HEK293 (cell line): Measurements from ENCODE around the gene ITGA7.
A peak's percentile ranks its signal among the peaks of the same experiment; 100 is the strongest.

Experiments used
- CTCF ChIA-PET: fragments of 350-600 bp; formaldehyde crosslinking; extraction: SDS; loops from one replicate; lab custom pipeline; 2021; ENCODE audit warnings: antibody characterized with exemption; lab: Yijun Ruan, JAX
- POLR2A ChIA-PET: fragments of 300-600 bp; formaldehyde crosslinking; extraction: SDS; loops from one replicate; lab custom pipeline; 2020; ENCODE audit warnings: antibody characterized with exemption, inconsistent platforms; lab: Yijun Ruan, JAX
- H3K27ac ChIP-seq: fragments of 200-500 bp; sonication (Bioruptor generic); 2 replicates; pipeline ENCODE4 v1.5.1; 2014; ENCODE audit warnings: low read depth, low read length, control low read depth, inconsistent platforms; ENCODE audit errors: extremely low read depth
- H3K36me3 ChIP-seq, 2 experiments: fragments of 200-500 bp in 1 of 2; sonication (Bioruptor generic) in 1 of 2; 1 replicate in 1 of 2; 2 replicates in 1 of 2; pipeline ENCODE4 v1.5.1; 2014 to 2017; ENCODE audit warnings: inconsistent platforms in 2 of 2, low read length in 2 of 2; ENCODE audit not compliant: control insufficient read depth in 2 of 2, insufficient read depth in 1 of 2
- H3K4me1 ChIP-seq: fragments of 200-500 bp; sonication (Bioruptor generic); 2 replicates; pipeline ENCODE4 v1.5.1; 2014; ENCODE audit warnings: mild to moderate bottlenecking, low read length, inconsistent platforms; ENCODE audit not compliant: control insufficient read depth, insufficient read depth
- H3K4me3 ChIP-seq: 2 replicates; pipeline ENCODE4 v1.5.1; 2011; ENCODE audit warnings: low read depth, mild to moderate bottlenecking, control low read depth, low read length, moderate library complexity
- H3K9me3 ChIP-seq: fragments of 200-500 bp; sonication (Bioruptor generic); 2 replicates; pipeline ENCODE4 v1.5.1; 2014; ENCODE audit warnings: low read depth, low read length, inconsistent platforms; ENCODE audit not compliant: control insufficient read depth, insufficient read depth
- GLIS1 ChIP-seq: fragments of 450-650 bp; formaldehyde crosslinking; IDR thresholded peaks from 2 replicates; pipeline ENCODE4 v1.5.1; 2016; ENCODE audit warnings: missing biosample characterization, missing genetic modification characterization
- GLIS2 ChIP-seq: fragments of 450-650 bp; formaldehyde crosslinking; IDR thresholded peaks from 2 replicates; pipeline ENCODE4 v1.5.1; 2016; ENCODE audit warnings: missing biosample characterization, missing genetic modification characterization
- PATZ1 ChIP-seq: fragments of 450-650 bp; formaldehyde crosslinking; IDR thresholded peaks from 2 replicates; pipeline ENCODE4 v1.5.1; 2016; ENCODE audit warnings: missing biosample characterization, missing genetic modification characterization
- PRDM10 ChIP-seq: fragments of 450-650 bp; formaldehyde crosslinking; IDR thresholded peaks from 2 replicates; pipeline ENCODE4 v1.5.1; 2016; ENCODE audit warnings: missing biosample characterization, missing genetic modification characterization
- REST ChIP-seq: fragments of 450-650 bp; formaldehyde crosslinking; IDR thresholded peaks from 2 replicates; pipeline ENCODE4 v1.5.1; 2016; ENCODE audit warnings: missing biosample characterization, missing genetic modification characterization
- ZBTB17 ChIP-seq: fragments of 450-650 bp; formaldehyde crosslinking; IDR thresholded peaks from 2 replicates; pipeline ENCODE4 v1.5.1; 2016; ENCODE audit warnings: missing biosample characterization, missing genetic modification characterization
- ZFP37 ChIP-seq: fragments of 450-650 bp; formaldehyde crosslinking; IDR thresholded peaks from 2 replicates; pipeline ENCODE4 v1.5.1; 2016; ENCODE audit warnings: missing biosample characterization, missing genetic modification characterization
- ZNF19 ChIP-seq: fragments of 450-650 bp; formaldehyde crosslinking; IDR thresholded peaks from 2 replicates; pipeline ENCODE4; 2016; ENCODE audit warnings: missing biosample characterization, missing genetic modification characterization, low read depth
- ZNF274 ChIP-seq, 2 experiments: fragments of 200-500 bp in 1 of 2; fragments of 450-650 bp in 1 of 2; sonication (Bioruptor generic) in 1 of 2; formaldehyde crosslinking in 1 of 2; IDR thresholded peaks; 2 replicates each; pipeline versions ENCODE4 v1.5.1 to v1.6.1; 2014 to 2016; ENCODE audit warnings: borderline replicate concordance in 1 of 2, inconsistent platforms in 1 of 2, low read length in 1 of 2, missing biosample characterization in 1 of 2, missing genetic modification characterization in 1 of 2
- ZNF394 ChIP-seq: fragments of 450-650 bp; formaldehyde crosslinking; IDR thresholded peaks from 2 replicates; pipeline ENCODE4 v1.5.1; 2016; ENCODE audit warnings: missing biosample characterization, missing genetic modification characterization, mild to moderate bottlenecking, moderate library complexity, borderline replicate concordance
- ZNF426 ChIP-seq: fragments of 450-650 bp; formaldehyde crosslinking; IDR thresholded peaks from 2 replicates; pipeline ENCODE4 v1.5.1; 2017; ENCODE audit warnings: missing biosample characterization, missing genetic modification characterization, mild to moderate bottlenecking, inconsistent platforms, moderate library complexity
- ZNF521 ChIP-seq: fragments of 450-650 bp; formaldehyde crosslinking; IDR thresholded peaks from 2 replicates; pipeline ENCODE4 v1.5.1; 2017; ENCODE audit warnings: missing biosample characterization, mild to moderate bottlenecking, missing genetic modification characterization
- ZNF626 ChIP-seq: fragments of 450-650 bp; sonication (Bioruptor Pico); formaldehyde crosslinking; IDR thresholded peaks from 2 replicates; pipeline ENCODE4 v1.5.1; 2018; ENCODE audit warnings: missing biosample characterization, missing genetic modification characterization, inconsistent platforms
- ZNF768 ChIP-seq: fragments of 450-650 bp; formaldehyde crosslinking; IDR thresholded peaks from 2 replicates; pipeline ENCODE4 v1.5.1; 2018; ENCODE audit warnings: missing biosample characterization, mild to moderate bottlenecking, missing genetic modification characterization
- ZNF830 ChIP-seq: fragments of 450-650 bp; IDR thresholded peaks from 2 replicates; pipeline ENCODE4 v1.5.0; 2018; ENCODE audit warnings: missing biosample characterization, missing genetic modification characterization, low read depth, mild to moderate bottlenecking, moderate library complexity
- ZSCAN16 ChIP-seq: fragments of 450-650 bp; formaldehyde crosslinking; IDR thresholded peaks from 2 replicates; pipeline ENCODE4 v1.5.1; 2016; ENCODE audit warnings: missing biosample characterization, missing genetic modification characterization
- TF ChIP-seq, protein P1 (sequence below): fragments of 450-650 bp; formaldehyde crosslinking; IDR thresholded peaks from 2 replicates; pipeline ENCODE4 v1.5.1; 2016; ENCODE audit warnings: missing biosample characterization, missing genetic modification characterization
- TF ChIP-seq, protein P2 (sequence below): IDR thresholded peaks from 2 replicates; pipeline ENCODE4 v1.6.1; 2011; ENCODE audit warnings: mild to moderate bottlenecking, low read depth, low read length, borderline replicate concordance

Gene ITGA7

DNA sequence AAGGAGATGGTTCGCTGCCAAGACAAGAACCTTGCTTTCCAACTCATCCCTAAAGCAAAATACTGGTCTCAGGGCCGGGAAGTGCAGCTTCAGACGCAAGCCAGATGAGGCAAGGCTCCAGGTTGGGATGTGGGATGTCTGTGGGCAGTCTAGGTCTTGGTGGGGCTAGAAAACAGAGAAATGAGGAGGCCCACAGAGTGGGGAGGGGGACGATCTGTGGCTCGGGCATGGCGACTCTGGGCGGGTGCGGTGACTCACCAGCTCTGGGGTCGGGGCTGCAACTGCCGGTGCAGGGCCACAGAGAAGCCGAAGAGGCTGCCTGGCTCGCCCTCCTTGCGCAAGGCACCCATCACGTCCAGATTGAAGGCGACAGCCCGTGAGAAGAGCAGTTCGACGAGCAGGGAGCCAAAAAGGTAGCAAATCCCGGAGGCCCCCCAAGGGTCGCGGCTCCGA, 459 bp downstream of the ITGA7 start (continued):
- peak; percentile 13; the same call in 1 of the 2 replicates for TF ChIP-seq REST (tag by site-specific recombination)
- TF ChIP-seq PATZ1, result peak; percentile 35
- peak; percentile 40; the same call in 1 of the 2 replicates for TF ChIP-seq GLIS2 (tag by site-specific recombination)

- ChIA-PET CTCF (interaction anchor here (0.6 to 3.5 kb wide), 15 partner anchors 9 to 750 kb away, joined by 3 to 21 read pairs (median 6); partner anchors contain the start of genes BLOC1S1, CD63 and RDH5), POLR2A (interaction anchor here (0.6 to 2.4 kb wide), 11 partner anchors 10 to 267 kb away, joined by 3 to 12 read pairs (median 4); partner anchors contain the start of genes CD63, ORMDL2, RAB5B and SARNP)
- H3K36me3 ChIP-seq, result no peaks in the 10 kb centered on the region
Measured at GRCh38 chr12:55706568-55707218, 1.0 kb downstream of the ITGA7 start.

More at GRCh38 chr12:55706568-55707218, 1.0 kb downstream of the ITGA7 start:
- Histone ChIP-seq H3K4me3 (peak overlapping the region; percentile 48), H3K4me1 (no peaks in the 10 kb centered on the region; the same call in 1 of the 2 replicates), H3K9me3 (no peaks in the 10 kb centered on the region), H3K27ac (no peak overlapping the region)
- TF ChIP-seq ZNF394 (tag by site-specific recombination) (no peak), ZFP37 (tag by site-specific recombination) (no peak), ZNF274 (IDR thresholded peaks at IDR 0.05; ENCODE audit: low read length) (no peak), ZNF274 (tag by site-specific recombination; IDR thresholded peaks at IDR 0.05; ENCODE audit: borderline replicate concordance) (no peak), GLIS1 (no peak), ZNF521 (tag by site-specific recombination) (no peak), ZSCAN16 (tag by site-specific recombination) (no peak), ZNF426 (no peak), ZNF626 (tag by site-specific recombination) (no peak), ZBTB17 (tag by site-specific recombination) (no peak), ZNF19 (no peak), ZNF830 (no peak), ZNF768 (tag by site-specific recombination) (no peak), PRDM10 (tag by site-specific recombination) (no peak)
- TF ChIP-seq, protein P1, sequence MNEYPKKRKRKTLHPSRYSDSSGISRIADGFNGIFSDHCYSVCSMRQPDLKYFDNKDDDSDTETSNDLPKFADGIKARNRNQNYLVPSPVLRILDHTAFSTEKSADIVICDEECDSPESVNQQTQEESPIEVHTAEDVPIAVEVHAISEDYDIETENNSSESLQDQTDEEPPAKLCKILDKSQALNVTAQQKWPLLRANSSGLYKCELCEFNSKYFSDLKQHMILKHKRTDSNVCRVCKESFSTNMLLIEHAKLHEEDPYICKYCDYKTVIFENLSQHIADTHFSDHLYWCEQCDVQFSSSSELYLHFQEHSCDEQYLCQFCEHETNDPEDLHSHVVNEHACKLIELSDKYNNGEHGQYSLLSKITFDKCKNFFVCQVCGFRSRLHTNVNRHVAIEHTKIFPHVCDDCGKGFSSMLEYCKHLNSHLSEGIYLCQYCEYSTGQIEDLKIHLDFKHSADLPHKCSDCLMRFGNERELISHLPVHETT (tag by site-specific recombination), result no peak
- TF ChIP-seq, protein P2, sequence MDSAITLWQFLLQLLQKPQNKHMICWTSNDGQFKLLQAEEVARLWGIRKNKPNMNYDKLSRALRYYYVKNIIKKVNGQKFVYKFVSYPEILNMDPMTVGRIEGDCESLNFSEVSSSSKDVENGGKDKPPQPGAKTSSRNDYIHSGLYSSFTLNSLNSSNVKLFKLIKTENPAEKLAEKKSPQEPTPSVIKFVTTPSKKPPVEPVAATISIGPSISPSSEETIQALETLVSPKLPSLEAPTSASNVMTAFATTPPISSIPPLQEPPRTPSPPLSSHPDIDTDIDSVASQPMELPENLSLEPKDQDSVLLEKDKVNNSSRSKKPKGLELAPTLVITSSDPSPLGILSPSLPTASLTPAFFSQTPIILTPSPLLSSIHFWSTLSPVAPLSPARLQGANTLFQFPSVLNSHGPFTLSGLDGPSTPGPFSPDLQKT, result no peak
- TF ChIP-seq, all 188 proteins: peak for 0
